ENCODE data around the gene NPB. TPM values are rescaled to one million over a fixed set of nuclear protein-coding genes. Genes with fewer than 3 reads are reported as not detected.
"Not testable (repeated sequence)": the region's sequence is repeated elsewhere in the genome, so short reads cannot be mapped to it uniquely, and the experiment has no call there.

NPB gene
- total RNA-seq, 3 donors from 2014 or later (not counting 1 experiment from before 2014, with no cell fraction given): 0.18 to 0.31 TPM; not detected in 1

GRCh38 chr17:81917565-81918332, 15.7 kb downstream of the NPB start, which contains the start of gene SIRT7:
SIRT7 (minus strand) TSS chr17:81918176; CDS start chr17:81918131, 45 bp downstream.
- WGBS (ENCODE audit: insufficient coverage): under 1% methylated on average over 91 of the region's 94 CpGs
- Mint-ChIP-seq H3K9me3 (no peaks in the 10 kb centered on the region), H3K4me1 (peaks cover 26 to 33% of the 10 kb centered on the region in 2 donors), H3K27me3 (ENCODE audit: low read depth in 2 of 2) (no peaks in the 10 kb centered on the region), H3K27ac (peak within 1 kb of the TSS; percentile 80 to 90), H3K36me3 (no peaks in the 10 kb centered on the region), H3K4me3 (peak within 1 kb of the TSS; percentile 97)
- ATAC-seq (peak; percentile 89 to 92 (median 90)), DNase-seq (peak; percentile 74 to 94)
- peaks cover 37% of the 10 kb centered on the region for H3K36me3 ChIP-seq (ENCODE audit: control insufficient read depth, insufficient read depth, low read length)
- peak within 1 kb of the TSS; percentile 49 for H3K4me3 ChIP-seq (ENCODE audit: low read length)
- no peaks in the 10 kb centered on the region for H3K27me3 ChIP-seq (ENCODE audit: control insufficient read depth, insufficient read depth, low read length)
- intact Hi-C loops (cut with micrococcal nuclease): no loop called here
- peak within 1 kb of the TSS; percentile 59 for H3K27ac ChIP-seq (ENCODE audit: low read length)
- H3K9me3 ChIP-seq (ENCODE audit: control insufficient read depth, insufficient read depth, low read length): no peaks in the 10 kb centered on the region
- H3K4me1 ChIP-seq (ENCODE audit: control insufficient read depth, insufficient read depth, low read length): peaks cover 31% of the 10 kb centered on the region
- no peak for TF ChIP-seq CTCF (IDR thresholded peaks at IDR 0.05)

DNA sequence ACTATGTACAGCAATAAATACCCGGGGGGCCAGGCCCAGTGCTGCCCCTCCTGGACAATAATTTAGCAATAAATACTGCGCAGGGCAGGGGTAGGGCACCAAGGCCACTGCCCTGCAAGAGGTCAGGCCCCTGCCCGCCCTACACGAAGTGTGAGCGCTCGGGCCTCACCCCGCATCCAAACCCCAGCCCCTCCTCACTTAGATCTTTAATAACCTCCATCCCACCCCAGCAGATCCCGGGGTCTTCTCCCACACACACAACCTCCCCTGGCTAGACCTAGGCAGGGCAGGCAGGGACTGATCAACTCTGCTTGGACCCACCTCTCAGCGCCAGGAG, 16.3 kb downstream of the NPB start:
- WGBS (ENCODE audit: insufficient coverage): 44% methylated on average over 9 of the region's 9 CpGs
- intact Hi-C loops (cut with micrococcal nuclease); H3K9me3 Mint-ChIP-seq; H3K4me3 ChIP-seq (ENCODE audit: low read length); DNase-seq; H3K27me3 ChIP-seq (ENCODE audit: control insufficient read depth, insufficient read depth, low read length); H3K36me3 Mint-ChIP-seq; H3K9me3 ChIP-seq (ENCODE audit: control insufficient read depth, insufficient read depth, low read length); H3K27me3 Mint-ChIP-seq (ENCODE audit: low read depth in 2 of 2): not testable (repeated sequence)
- Histone ChIP-seq H3K27ac (ENCODE audit: low read length) (peak overlapping the region; percentile 59), H3K4me1 (ENCODE audit: control insufficient read depth, insufficient read depth, low read length) (peaks cover 33% of the 10 kb centered on the region), H3K36me3 (ENCODE audit: control insufficient read depth, insufficient read depth, low read length) (peaks cover 32% of the 10 kb centered on the region)
- peaks cover 22 to 34% of the 10 kb centered on the region in 2 donors for H3K4me1 Mint-ChIP-seq
- peak in 1 of 3 donors; percentile 26 for ATAC-seq
- H3K4me3 Mint-ChIP-seq: peak overlapping the region; percentile 97
- H3K27ac Mint-ChIP-seq: peak overlapping the region; percentile 80 to 90

DNA sequence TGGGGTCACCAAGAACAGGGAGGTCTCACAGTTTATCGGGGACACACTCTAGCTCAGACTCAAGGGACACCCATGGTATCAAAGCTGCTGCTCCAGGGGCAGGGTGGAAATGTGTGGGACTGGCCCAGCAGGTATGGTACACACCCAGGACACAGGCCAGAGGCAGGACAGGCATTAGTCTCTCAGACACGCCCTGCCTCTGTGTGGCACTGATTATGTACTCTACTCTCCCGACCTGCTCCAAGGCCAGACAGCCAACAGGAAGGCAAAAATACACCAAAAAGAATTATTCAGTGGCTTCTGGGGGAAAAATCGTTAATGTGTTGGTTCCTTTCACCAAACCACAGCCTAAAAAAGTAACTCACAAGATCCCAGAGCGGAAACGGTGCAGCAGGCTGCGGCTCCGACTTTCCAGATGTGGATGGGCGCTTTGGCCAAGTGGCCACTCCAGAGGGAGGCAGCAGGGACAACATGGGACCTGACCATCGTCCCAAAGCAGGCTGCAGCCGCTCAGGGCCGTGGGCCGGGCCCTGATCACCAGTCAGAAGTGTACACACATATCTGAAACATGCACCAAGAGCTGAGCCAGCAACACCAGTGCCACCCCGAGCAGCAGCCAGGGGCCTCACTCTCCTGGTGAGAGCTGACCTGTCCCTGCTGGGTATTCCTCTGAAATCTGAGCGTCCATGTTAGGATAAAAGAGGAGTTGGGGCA, 17.0 kb downstream of the NPB start:
- intact Hi-C loops (cut with micrococcal nuclease): no loop called here
- Histone ChIP-seq H3K4me1 (ENCODE audit: control insufficient read depth, insufficient read depth, low read length) (peaks cover 40% of the 10 kb centered on the region), H3K9me3 (ENCODE audit: control insufficient read depth, insufficient read depth, low read length) (no peaks in the 10 kb centered on the region), H3K27me3 (ENCODE audit: control insufficient read depth, insufficient read depth, low read length) (no peaks in the 10 kb centered on the region), H3K36me3 (ENCODE audit: control insufficient read depth, insufficient read depth, low read length) (peaks cover 25% of the 10 kb centered on the region), H3K27ac (ENCODE audit: low read length) (no peak overlapping the region), H3K4me3 (ENCODE audit: low read length) (no peak overlapping the region)
- H3K9me3 Mint-ChIP-seq: no peaks in the 10 kb centered on the region
- WGBS (ENCODE audit: insufficient coverage): 66% methylated on average over 14 of the region's 15 CpGs
- H3K36me3 Mint-ChIP-seq: no peaks in the 10 kb centered on the region
- DNase-seq: no peak
- peaks cover 0 to 3% of the 10 kb centered on the region in 2 donors for H3K27me3 Mint-ChIP-seq (ENCODE audit: low read depth in 2 of 2)
- H3K4me1 Mint-ChIP-seq: peaks cover 21 to 35% of the 10 kb centered on the region in 2 donors
- TF ChIP-seq CTCF (IDR thresholded peaks at IDR 0.05): no peak
- H3K27ac Mint-ChIP-seq: peak overlapping the region in 1 of 2 donors; percentile 80
- peak overlapping the region; percentile 97 for H3K4me3 Mint-ChIP-seq
- no peak for ATAC-seq
